ENCODE measurements around the gene TMEM184A. TPM values are rescaled to one million over a fixed set of nuclear protein-coding genes. Genes with fewer than 3 reads are reported as not detected.

Gene TMEM184A
- total RNA-seq, 1 donor from 2014 or later, result 6.6 TPM

DNA sequence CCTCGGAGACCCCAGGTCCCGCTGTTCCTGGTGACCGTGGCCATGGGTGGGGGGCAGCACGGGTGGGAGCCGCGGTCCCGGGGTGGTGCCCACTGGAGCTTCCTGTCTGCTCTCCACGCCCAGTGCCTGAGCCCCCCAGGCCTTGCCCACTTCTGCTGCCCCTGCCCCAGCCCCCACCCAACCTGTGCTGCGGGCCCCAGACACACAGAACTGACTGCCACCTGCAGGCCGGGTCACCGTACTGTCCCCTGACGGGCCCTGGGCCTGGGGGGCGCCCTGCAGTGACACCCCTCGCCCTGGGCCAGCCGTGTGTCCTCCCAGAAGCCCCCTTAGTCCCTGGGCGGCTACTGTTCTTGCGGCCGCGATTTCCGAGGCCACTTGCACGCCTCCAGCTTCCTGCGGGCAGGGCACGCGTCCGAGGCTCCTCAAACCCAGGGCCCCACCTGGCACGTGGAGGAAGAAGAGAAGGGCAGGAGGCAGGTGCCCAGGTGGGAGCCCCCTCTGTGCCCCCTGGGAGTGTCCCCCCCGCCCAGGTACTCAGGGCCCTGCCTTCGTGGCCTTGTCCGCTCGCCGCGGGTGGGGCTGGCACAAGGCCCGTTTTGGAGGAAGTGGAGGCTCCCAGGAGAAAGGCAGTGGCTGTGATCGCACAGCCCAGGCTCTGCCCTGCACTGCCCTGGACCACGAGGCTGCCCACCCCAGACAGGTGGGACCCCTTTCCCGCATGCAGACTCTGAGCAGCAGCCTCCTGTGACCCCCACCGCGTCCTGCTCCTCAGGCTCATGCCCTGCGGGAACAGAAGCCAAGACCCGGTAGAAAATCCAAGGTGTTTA is 10.4 kb downstream of the TMEM184A start:
- no peaks in the 10 kb centered on the region for H3K4me1 Mint-ChIP-seq (ENCODE audit: unreplicated experiment)

GRCh38 chr7:1544896-1545416 is 11.0 kb downstream of the TMEM184A start:
- Mint-ChIP-seq H3K4me3 (no peak overlapping the region), H3K27me3 (no peaks in the 10 kb centered on the region), H3K36me3 (no peaks in the 10 kb centered on the region), H3K9me3 (no peaks in the 10 kb centered on the region), H3K4me1 (ENCODE audit: unreplicated experiment) (no peaks in the 10 kb centered on the region), H3K27ac (no peak overlapping the region)
- DNase-seq (ENCODE audit: extremely low spot score, unreplicated experiment), result no peak
- no peak for TF ChIP-seq CTCF (conservative IDR thresholded peaks at IDR 0.05)

More for the DNA sequence above, 10.4 kb downstream of the TMEM184A start:
- Mint-ChIP-seq H3K4me3 (no peak overlapping the region), H3K9me3 (no peaks in the 10 kb centered on the region), H3K27ac (no peak overlapping the region), H3K36me3 (no peaks in the 10 kb centered on the region), H3K27me3 (no peaks in the 10 kb centered on the region)
- TF ChIP-seq CTCF (conservative IDR thresholded peaks at IDR 0.05), result no peak
- DNase-seq (ENCODE audit: extremely low spot score, unreplicated experiment), result no peak

DNA sequence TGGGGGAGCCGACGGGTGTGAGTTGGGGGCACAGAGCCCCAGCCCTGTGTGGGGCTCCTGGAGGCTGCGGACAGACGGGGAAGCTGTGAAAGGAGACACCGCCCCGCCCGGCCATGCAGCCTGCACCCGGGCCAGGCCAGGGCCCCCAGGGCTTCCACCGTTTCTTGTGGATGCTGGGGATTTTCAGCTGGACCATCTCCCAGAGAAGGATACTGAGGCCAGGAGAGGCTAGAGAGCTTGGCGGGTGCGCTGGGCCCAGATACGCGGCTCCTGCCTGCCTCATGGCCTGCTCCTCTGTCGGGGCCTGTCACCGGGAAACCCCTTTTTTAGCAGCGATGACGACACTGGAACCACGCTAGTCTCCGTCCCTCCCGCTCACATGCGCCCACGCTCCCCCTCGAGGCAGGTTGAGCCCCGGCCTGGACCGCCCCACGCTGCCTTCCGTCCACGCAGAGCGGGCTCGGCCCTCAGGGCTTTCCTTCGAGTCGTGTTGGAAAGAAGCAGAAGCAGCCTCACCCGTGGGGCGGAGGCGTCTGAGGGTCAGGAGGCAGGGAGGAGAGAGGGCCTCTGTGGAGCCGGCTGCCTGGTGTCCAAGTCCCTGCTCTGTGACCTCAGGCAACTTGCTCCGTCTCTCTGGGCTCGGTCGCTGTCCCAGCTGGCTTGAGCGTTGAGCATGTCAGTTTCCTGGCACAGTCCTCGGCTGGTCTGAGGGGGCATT is 11.7 kb downstream of the TMEM184A start:
- no peak for TF ChIP-seq CTCF (conservative IDR thresholded peaks at IDR 0.05)
- H3K27me3 Mint-ChIP-seq, result no peaks in the 10 kb centered on the region
- no peak overlapping the region for H3K4me3 Mint-ChIP-seq
- H3K4me1 Mint-ChIP-seq (ENCODE audit: unreplicated experiment), result no peaks in the 10 kb centered on the region
- no peaks in the 10 kb centered on the region for H3K36me3 Mint-ChIP-seq
- H3K27ac Mint-ChIP-seq, result no peak overlapping the region
- DNase-seq (ENCODE audit: extremely low spot score, unreplicated experiment), result no peak
- H3K9me3 Mint-ChIP-seq, result no peaks in the 10 kb centered on the region

DNA sequence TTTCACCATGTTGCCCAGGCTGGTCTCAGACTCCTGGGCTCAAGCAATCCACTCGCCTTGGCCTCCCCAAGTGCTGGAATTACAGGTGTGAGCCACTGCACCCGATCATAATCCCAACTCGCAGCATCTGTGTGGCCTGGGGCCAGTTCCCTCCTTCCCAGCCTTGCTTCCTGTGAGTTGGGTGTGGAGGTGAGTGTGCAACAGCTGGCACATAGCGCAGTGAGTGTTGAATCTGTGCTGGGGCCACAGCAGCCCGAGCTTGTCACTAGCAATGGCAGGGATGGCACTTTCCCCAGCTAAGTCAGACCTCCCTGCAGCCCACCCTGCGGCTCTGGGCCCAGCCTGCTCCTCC is 12.2 kb downstream of the TMEM184A start:
- no peaks in the 10 kb centered on the region for H3K9me3 Mint-ChIP-seq
- no peak overlapping the region for H3K27ac Mint-ChIP-seq
- no peaks in the 10 kb centered on the region for H3K4me1 Mint-ChIP-seq (ENCODE audit: unreplicated experiment)
- no peaks in the 10 kb centered on the region for H3K36me3 Mint-ChIP-seq
- DNase-seq (ENCODE audit: extremely low spot score, unreplicated experiment), result no peak
- H3K27me3 Mint-ChIP-seq, result no peaks in the 10 kb centered on the region
- no peak for TF ChIP-seq CTCF (conservative IDR thresholded peaks at IDR 0.05)
- no peak overlapping the region for H3K4me3 Mint-ChIP-seq

DNA sequence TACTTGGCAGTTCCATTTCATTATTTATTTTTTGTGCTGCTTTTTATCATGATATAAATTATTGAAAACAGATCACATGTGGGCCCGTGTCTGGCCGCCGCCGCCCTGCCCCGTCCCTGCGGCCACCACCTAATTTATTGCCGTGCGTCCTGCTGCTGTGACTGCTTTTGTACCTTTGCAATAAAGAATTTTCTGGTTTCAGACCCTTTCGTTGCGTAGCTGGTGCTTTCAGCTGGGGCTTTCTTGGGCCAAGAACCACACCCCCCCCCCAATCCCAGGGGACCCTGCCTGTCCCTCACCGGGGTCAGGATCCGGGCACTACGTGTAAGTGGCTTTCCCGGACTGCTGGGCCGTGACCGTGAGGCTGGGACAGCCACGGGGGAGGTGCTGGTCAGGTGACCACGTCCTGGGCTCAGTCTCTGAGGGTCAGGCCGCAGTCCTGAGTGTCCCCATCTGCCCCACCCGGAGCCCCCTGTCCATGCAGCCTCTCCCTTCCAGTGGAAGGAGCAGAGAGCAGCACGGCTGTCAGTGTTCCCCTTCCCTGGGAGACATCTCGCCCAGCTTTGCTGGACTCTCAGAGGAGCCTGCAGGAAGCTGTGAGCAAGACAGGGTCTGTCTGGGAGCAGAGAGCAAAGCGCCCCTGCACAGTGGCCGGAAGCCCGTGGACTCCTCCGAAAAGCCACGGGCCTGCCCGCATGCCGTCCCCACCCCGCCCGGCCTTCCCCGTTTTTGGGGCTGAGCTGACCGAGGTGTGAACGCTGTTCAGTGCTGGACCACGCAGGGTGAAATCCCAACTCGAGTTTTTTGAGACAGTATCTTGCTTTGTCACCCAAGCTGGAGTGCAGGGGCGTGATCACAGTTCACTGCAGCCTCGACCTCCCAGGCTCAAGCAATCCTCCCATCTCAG is 12.9 kb downstream of the TMEM184A start:
- no peak overlapping the region for H3K4me3 Mint-ChIP-seq
- no peaks in the 10 kb centered on the region for H3K36me3 Mint-ChIP-seq
- TF ChIP-seq CTCF (conservative IDR thresholded peaks at IDR 0.05), result no peak
- H3K4me1 Mint-ChIP-seq (ENCODE audit: unreplicated experiment), result peaks cover under 1% of the 10 kb centered on the region
- no peaks in the 10 kb centered on the region for H3K27me3 Mint-ChIP-seq
- H3K27ac Mint-ChIP-seq, result peak overlapping the region; percentile 72
- DNase-seq (ENCODE audit: extremely low spot score, unreplicated experiment), result no peak
- no peaks in the 10 kb centered on the region for H3K9me3 Mint-ChIP-seq

All from type B pancreatic cell (in vitro differentiated cells).